ENCODE measurements around the gene TCP10L. TPM values are rescaled to one million over a fixed set of nuclear protein-coding genes. Genes with fewer than 3 reads are reported as not detected.

The TCP10L gene
- total and polyA plus RNA-seq, 2 of the 13 experiments (the other 11 are each of a cell fraction or from before 2014, with no cell fraction given), result 0.90 to 2.4 TPM

DNA sequence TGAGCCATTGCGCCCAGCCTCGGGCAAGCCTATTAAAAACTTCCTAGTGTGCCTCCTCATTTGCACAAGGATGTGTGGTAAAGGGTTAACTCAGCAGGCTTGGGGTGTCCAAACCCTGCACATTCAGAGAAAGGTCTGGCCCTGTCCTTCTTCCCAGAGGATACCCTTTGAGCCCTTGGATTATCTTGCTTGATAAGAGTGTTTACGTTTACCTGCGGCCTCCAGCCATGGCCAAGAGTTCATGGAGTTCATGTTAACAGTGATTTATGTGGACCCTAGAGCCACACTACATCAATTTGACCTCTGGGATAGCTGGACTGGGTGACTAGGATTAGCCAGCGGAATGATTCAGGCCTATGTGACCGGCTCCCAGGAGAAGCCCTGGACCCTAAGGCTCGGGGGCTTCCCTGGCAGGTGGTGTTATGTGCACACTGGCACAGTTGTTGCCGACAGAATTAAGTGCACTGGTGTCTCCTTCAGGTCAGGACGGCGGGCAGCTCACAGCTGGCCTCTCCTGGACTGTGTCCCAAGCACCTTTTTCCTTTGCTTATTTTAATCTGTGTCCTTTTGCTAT, 7.7 kb upstream of the TCP10L start (continued):
- 0 out of 2 replicates have a peak, but pooled peaks have one; percentile 46 for TF ChIP-seq SP4 (CRISPR knock-in tag; IDR thresholded peaks at IDR 0.05)
- peak; percentile 96 for TF ChIP-seq NR2F1 (CRISPR knock-in tag; IDR thresholded peaks at IDR 0.05)
- peak; percentile 13; the same call in 1 of the 2 replicates for TF ChIP-seq GABPB1 (CRISPR knock-in tag; IDR thresholded peaks at IDR 0.05)
- TF ChIP-seq ZNF253 (CRISPR knock-in tag; IDR thresholded peaks at IDR 0.05; ENCODE audit: borderline replicate concordance), result no peak
- 0 out of 2 replicates have a peak, but pooled peaks have one; percentile 53 for TF ChIP-seq ZNF564 (CRISPR knock-in tag; IDR thresholded peaks at IDR 0.05)
- TF ChIP-seq, protein P1, sequence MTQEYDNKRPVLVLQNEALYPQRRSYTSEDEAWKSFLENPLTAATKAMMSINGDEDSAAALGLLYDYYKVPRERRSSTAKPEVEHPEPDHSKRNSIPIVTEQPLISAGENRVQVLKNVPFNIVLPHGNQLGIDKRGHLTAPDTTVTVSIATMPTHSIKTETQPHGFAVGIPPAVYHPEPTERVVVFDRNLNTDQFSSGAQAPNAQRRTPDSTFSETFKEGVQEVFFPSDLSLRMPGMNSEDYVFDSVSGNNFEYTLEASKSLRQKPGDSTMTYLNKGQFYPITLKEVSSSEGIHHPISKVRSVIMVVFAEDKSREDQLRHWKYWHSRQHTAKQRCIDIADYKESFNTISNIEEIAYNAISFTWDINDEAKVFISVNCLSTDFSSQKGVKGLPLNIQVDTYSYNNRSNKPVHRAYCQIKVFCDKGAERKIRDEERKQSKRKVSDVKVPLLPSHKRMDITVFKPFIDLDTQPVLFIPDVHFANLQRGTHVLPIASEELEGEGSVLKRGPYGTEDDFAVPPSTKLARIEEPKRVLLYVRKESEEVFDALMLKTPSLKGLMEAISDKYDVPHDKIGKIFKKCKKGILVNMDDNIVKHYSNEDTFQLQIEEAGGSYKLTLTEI (CRISPR knock-in tag; conservative IDR thresholded peaks at IDR 0.05), result no peak
- TF ChIP-seq, protein P2, sequence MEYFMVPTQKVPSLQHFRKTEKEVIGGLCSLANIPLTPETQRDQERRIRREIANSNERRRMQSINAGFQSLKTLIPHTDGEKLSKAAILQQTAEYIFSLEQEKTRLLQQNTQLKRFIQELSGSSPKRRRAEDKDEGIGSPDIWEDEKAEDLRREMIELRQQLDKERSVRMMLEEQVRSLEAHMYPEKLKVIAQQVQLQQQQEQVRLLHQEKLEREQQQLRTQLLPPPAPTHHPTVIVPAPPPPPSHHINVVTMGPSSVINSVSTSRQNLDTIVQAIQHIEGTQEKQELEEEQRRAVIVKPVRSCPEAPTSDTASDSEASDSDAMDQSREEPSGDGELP (IDR thresholded peaks at IDR 0.05; ENCODE audit: borderline replicate concordance, low read depth), result peak; percentile 65; the same call in 1 of the 2 replicates
- no peak for TF ChIP-seq ZSCAN12 (CRISPR knock-in tag; IDR thresholded peaks at IDR 0.05)
- no peak for TF ChIP-seq REXO4 (CRISPR knock-in tag; IDR thresholded peaks at IDR 0.05; ENCODE audit: borderline replicate concordance)
- TF ChIP-seq, protein P3, sequence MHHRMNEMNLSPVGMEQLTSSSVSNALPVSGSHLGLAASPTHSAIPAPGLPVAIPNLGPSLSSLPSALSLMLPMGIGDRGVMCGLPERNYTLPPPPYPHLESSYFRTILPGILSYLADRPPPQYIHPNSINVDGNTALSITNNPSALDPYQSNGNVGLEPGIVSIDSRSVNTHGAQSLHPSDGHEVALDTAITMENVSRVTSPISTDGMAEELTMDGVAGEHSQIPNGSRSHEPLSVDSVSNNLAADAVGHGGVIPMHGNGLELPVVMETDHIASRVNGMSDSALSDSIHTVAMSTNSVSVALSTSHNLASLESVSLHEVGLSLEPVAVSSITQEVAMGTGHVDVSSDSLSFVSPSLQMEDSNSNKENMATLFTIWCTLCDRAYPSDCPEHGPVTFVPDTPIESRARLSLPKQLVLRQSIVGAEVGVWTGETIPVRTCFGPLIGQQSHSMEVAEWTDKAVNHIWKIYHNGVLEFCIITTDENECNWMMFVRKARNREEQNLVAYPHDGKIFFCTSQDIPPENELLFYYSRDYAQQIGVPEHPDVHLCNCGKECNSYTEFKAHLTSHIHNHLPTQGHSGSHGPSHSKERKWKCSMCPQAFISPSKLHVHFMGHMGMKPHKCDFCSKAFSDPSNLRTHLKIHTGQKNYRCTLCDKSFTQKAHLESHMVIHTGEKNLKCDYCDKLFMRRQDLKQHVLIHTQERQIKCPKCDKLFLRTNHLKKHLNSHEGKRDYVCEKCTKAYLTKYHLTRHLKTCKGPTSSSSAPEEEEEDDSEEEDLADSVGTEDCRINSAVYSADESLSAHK (CRISPR knock-in tag; IDR thresholded peaks at IDR 0.05; ENCODE audit: borderline replicate concordance), result no peak
- TF ChIP-seq KDM3A (CRISPR knock-in tag; IDR thresholded peaks at IDR 0.05; ENCODE audit: low read depth), result peak; percentile 80; the same call in 1 of the 2 replicates
- TF ChIP-seq, protein P4, sequence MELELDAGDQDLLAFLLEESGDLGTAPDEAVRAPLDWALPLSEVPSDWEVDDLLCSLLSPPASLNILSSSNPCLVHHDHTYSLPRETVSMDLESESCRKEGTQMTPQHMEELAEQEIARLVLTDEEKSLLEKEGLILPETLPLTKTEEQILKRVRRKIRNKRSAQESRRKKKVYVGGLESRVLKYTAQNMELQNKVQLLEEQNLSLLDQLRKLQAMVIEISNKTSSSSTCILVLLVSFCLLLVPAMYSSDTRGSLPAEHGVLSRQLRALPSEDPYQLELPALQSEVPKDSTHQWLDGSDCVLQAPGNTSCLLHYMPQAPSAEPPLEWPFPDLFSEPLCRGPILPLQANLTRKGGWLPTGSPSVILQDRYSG (CRISPR knock-in tag; IDR thresholded peaks at IDR 0.05), result no peak
- TF ChIP-seq, protein P5, sequence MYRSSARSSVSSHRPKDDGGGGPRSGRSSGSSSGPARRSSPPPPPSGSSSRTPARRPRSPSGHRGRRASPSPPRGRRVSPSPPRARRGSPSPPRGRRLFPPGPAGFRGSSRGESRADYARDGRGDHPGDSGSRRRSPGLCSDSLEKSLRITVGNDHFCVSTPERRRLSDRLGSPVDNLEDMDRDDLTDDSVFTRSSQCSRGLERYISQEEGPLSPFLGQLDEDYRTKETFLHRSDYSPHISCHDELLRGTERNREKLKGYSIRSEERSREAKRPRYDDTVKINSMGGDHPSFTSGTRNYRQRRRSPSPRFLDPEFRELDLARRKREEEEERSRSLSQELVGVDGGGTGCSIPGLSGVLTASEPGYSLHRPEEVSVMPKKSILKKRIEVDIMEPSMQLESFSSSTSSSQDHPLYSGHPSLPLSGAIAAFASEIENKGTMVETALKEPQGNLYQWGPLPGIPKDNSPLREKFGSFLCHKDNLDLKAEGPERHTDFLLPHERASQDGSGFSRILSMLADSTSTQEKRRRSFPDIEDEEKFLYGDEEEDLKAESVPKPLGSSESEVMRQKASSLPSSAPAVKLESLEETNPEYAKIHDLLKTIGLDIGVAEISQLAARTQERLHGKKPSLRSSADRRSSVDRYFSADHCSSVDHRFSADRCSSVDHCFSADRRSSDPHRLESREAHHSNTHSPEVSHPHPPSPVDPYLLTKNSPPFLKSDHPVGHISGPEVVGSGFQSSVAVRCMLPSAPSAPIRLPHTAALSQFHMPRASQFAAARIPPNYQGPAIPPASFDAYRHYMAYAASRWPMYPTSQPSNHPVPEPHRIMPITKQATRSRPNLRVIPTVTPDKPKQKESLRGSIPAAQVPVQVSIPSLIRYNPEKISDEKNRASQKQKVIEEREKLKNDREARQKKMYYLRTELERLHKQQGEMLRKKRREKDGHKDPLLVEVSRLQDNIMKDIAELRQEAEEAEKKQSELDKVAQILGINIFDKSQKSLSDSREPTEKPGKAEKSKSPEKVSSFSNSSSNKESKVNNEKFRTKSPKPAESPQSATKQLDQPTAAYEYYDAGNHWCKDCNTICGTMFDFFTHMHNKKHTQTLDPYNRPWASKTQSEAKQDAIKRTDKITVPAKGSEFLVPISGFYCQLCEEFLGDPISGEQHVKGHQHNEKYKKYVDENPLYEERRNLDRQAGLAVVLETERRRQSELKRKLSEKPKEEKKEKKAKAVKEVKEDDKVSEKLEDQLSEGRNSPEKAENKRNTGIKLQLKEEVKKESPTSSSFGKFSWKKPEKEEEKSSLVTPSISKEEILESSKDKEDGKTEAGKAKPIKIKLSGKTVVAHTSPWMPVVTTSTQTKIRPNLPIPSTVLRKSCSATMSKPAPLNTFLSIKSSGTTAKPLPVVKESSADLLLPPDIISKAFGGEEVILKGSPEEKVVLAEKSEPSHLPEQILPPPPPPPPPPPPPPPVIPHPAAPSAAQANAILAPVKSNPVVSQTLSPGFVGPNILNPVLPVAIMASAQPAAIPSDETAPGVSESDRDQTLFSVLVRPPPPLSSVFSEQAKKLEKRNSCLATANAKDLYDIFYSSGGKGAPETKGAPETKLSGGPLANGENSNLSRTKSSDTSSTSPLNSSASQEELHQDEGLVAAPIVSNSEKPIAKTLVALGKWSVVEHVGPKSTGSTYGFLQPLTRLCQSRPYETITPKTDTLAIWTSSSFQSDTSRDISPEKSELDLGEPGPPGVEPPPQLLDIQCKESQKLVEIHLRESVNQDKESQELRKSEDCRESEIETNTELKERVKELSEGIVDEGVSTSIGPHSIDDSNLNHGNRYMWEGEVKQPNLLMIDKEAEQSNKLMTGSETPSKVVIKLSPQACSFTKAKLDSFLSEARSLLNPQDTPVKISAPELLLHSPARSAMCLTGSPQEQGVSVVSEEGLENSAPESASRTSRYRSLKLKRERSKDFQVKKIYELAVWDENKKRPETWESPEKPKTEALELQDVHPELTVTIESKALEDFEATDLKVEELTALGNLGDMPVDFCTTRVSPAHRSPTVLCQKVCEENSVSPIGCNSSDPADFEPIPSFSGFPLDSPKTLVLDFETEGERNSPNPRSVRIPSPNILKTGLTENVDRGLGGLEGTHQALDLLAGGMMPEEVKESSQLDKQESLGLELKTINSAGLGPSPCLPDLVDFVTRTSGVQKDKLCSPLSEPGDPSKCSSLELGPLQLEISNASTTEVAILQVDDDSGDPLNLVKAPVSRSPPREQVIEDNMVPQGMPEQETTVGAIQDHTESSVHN (CRISPR knock-in tag; IDR thresholded peaks at IDR 0.05), result 0 out of 2 replicates have a peak, but pooled peaks have one; percentile 73
- peak; percentile 72 for TF ChIP-seq SMAD3 (CRISPR knock-in tag; IDR thresholded peaks at IDR 0.05)

Data from HepG2 (cell line).